ENCODE data around the gene PCGF3.
"Not testable (repeated sequence)": the region's sequence is repeated elsewhere in the genome, so short reads cannot be mapped to it uniquely, and the experiment has no call there.

PCGF3 gene

DNA sequence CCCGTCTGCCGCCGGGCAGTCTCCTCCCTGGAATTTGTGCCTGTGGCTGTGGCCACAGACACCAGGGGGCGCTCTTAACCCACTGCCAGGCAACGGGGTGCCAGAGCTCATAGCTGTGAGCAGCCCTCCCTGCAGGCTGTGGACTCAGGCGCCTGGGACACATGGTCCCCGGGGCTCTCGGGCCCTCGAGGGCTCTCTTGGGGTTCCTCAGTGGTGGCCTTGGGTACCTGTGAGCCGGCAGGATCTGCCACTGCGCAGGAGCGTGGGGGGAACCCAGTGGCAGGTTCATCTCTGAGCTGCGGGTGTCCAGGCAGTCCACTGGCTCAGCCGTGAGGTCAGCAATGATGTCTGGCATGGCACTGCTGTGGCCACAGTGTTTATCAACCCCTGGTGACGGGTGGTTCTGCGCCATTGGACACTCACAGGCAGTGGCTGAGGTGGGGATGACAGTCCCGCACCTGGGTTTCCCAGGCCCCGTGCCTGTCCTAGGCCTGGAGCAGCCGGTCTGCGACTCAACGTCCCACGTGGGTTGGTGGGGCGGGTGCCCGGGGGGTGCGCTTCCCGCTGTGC, 37.2 kb downstream of the PCGF3 start:
- peaks cover 0 to 7% of the 10 kb centered on the region in 2 donors for H3K4me1 ChIP-seq (ENCODE audit: control insufficient read depth in 2 of 2, insufficient read depth in 2 of 2, low read length in 2 of 2)
- H3K4me3 ChIP-seq (ENCODE audit: low read length in 2 of 2): no peak overlapping the region
- H3K27me3 ChIP-seq (ENCODE audit: control insufficient read depth in 2 of 2, insufficient read depth in 2 of 2, low read length in 2 of 2): no peaks in the 10 kb centered on the region
- H3K27ac ChIP-seq (ENCODE audit: low read depth in 2 of 2, low read length in 2 of 2): no peak overlapping the region
- H3K9ac ChIP-seq (ENCODE audit: low read depth in 1 of 2, low read length in 2 of 2): no peak overlapping the region
- peaks cover 11 to 13% of the 10 kb centered on the region in 2 donors for H3K36me3 ChIP-seq (ENCODE audit: control insufficient read depth in 2 of 2, insufficient read depth in 2 of 2, low read length in 2 of 2)
- H3K9me3 ChIP-seq (ENCODE audit: control insufficient read depth in 2 of 2, low read length in 2 of 2): no peaks in the 10 kb centered on the region

DNA sequence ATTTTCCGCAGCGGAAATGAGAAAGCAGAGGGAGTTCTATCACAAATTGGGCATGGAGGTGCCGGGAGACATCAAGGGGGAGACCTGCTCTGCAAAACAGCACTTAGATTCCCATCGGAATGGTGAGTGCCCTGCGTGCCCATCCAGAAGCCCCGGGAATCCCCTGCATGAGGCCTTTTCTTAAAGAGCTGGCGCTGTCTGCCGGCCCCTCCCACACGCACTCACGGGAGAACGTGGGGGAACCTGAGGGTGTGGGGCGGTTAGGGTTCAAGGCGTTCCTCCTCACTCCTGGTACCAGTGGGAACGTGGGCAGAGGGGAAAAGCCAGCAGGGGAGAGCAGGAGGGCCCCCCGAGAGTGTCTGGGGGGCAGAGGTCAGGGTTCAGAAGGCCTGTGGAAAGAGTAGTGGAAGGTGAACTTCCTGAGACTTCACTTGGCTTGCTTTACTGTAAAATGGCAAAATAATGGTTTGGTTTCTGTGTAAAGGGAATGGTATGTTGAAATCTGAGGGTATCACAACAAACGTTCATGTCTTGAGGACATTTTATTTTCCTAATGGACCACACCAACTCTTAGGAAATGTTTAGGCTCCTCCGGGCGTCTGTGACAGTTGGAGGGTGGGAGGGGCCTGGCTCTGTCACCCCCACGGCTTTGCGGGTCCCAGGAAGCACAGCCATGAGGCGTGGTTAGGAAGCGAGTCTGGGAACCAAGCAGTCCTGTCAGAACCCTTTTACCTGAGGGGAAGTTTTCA, 38.0 kb downstream of the PCGF3 start:
- H3K9me3 ChIP-seq (ENCODE audit: control insufficient read depth in 2 of 2, low read length in 2 of 2): no peaks in the 10 kb centered on the region
- H3K36me3 ChIP-seq (ENCODE audit: control insufficient read depth in 2 of 2, insufficient read depth in 2 of 2, low read length in 2 of 2): peaks cover 14% of the 10 kb centered on the region in 2 donors
- no peak overlapping the region for H3K27ac ChIP-seq (ENCODE audit: low read depth in 2 of 2, low read length in 2 of 2)
- H3K9ac ChIP-seq (ENCODE audit: low read depth in 1 of 2, low read length in 2 of 2): no peak overlapping the region
- no peaks in the 10 kb centered on the region for H3K27me3 ChIP-seq (ENCODE audit: control insufficient read depth in 2 of 2, insufficient read depth in 2 of 2, low read length in 2 of 2)
- H3K4me3 ChIP-seq (ENCODE audit: low read length in 2 of 2): no peak overlapping the region
- H3K4me1 ChIP-seq (ENCODE audit: control insufficient read depth in 2 of 2, insufficient read depth in 2 of 2, low read length in 2 of 2): peaks cover 0 to 7% of the 10 kb centered on the region in 2 donors

DNA sequence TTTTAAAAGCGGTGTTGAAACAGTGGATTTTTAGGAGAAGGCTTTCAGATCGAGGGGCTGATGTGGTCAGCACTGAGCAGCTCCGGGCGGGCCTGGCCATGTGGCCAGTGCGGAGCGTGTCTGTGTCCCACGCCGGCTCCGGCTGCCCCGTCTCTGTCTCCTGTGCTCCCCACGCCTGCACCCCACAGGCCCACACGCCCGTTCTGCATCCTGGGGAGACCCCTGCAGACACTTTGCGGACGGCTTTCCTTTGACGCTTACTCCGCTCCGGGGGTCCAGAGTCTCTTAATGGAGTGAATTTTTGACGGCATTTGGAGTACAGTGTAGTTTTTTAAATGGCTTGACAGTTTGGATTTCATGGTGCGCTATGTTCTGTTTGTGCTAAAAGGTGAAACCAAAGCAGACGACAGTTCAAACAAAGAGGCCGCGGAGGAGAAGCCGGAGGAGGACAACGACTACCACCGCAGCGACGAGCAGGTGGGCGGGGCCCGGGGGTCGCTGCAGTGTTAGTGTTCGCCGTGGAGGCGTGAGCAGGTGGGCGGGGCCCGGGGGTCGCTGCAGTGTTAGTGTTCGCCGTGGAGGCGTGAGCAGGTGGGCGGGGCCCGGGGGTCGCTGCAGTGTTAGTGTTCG, 38.7 kb downstream of the PCGF3 start:
- peaks cover 15% of the 10 kb centered on the region in 2 donors for H3K36me3 ChIP-seq (ENCODE audit: control insufficient read depth in 2 of 2, insufficient read depth in 2 of 2, low read length in 2 of 2)
- H3K9me3 ChIP-seq (ENCODE audit: control insufficient read depth in 2 of 2, low read length in 2 of 2): no peaks in the 10 kb centered on the region
- H3K27ac ChIP-seq (ENCODE audit: low read depth in 2 of 2, low read length in 2 of 2): no peak overlapping the region
- no peak overlapping the region for H3K9ac ChIP-seq (ENCODE audit: low read depth in 1 of 2, low read length in 2 of 2)
- H3K27me3 ChIP-seq (ENCODE audit: control insufficient read depth in 2 of 2, insufficient read depth in 2 of 2, low read length in 2 of 2): no peaks in the 10 kb centered on the region
- H3K4me3 ChIP-seq (ENCODE audit: low read length in 2 of 2): no peak overlapping the region
- H3K4me1 ChIP-seq (ENCODE audit: control insufficient read depth in 2 of 2, insufficient read depth in 2 of 2, low read length in 2 of 2): peaks cover 0 to under 1% of the 10 kb centered on the region in 2 donors

DNA sequence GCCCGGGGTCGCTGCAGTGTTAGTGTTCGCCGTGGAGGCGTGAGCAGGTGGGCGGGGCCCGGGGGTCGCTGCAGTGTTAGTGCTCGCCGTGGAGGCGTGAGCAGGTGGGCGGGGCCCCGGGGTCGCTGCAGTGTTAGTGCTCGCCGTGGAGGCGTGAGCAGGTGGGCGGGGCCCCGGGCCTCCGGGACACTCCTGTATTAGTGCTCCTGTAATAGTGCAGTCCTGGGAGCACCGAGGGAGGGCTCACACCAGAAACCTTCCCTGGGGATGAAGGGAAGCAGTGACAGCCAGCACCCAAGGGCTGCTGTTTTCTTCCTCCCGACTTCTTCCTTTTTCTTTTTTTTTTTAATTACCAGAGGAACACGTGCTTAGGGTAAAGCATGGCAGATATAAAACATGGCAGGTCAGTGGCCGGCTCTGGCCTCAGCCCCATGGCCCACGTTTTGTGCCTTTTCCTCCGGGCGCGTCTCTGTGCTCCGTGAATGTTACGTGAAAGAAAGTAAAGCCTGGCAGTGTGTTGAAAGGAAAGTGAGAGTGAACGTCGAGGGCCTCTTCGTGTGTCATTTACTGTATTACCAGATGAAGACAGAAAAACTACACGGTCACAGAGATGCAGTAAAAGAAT, 42.0 kb downstream of the PCGF3 start:
- no peaks in the 10 kb centered on the region for H3K27me3 ChIP-seq (ENCODE audit: control insufficient read depth in 2 of 2, insufficient read depth in 2 of 2, low read length in 2 of 2)
- H3K27ac ChIP-seq (ENCODE audit: low read depth in 2 of 2, low read length in 2 of 2): no peak overlapping the region
- H3K4me1 ChIP-seq (ENCODE audit: control insufficient read depth in 2 of 2, insufficient read depth in 2 of 2, low read length in 2 of 2): no peaks in the 10 kb centered on the region
- H3K9me3 ChIP-seq (ENCODE audit: control insufficient read depth in 2 of 2, low read length in 2 of 2): no peaks in the 10 kb centered on the region
- H3K9ac ChIP-seq (ENCODE audit: low read depth in 1 of 2, low read length in 2 of 2): no peak overlapping the region
- H3K36me3 ChIP-seq (ENCODE audit: control insufficient read depth in 2 of 2, insufficient read depth in 2 of 2, low read length in 2 of 2): peaks cover 15 to 23% of the 10 kb centered on the region in 2 donors
- H3K4me3 ChIP-seq (ENCODE audit: low read length in 2 of 2): no peak overlapping the region

DNA sequence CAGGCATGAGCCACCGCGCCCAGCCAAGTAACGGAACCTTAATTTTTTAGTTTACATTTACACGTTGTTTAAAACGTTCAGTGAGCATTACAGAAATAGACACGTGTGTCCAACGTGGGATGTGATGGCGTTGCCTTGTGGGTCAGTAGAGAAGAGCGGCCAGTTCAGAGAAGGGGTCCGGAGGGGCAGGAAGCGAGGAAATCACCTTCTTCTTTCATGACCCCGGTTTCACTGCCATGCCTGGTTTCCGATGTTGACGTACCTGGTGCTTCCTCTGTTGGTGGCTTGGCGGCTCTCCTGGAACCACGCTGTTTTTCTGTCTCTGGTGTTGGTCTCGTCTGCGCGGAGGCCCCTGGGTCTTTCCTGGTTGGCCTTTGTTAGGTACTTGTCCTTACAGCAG, 42.8 kb downstream of the PCGF3 start:
- no peaks in the 10 kb centered on the region for H3K27me3 ChIP-seq (ENCODE audit: control insufficient read depth in 2 of 2, insufficient read depth in 2 of 2, low read length in 2 of 2)
- no peak overlapping the region for H3K27ac ChIP-seq (ENCODE audit: low read depth in 2 of 2, low read length in 2 of 2)
- no peaks in the 10 kb centered on the region for H3K9me3 ChIP-seq (ENCODE audit: control insufficient read depth in 2 of 2, low read length in 2 of 2)
- H3K9ac ChIP-seq (ENCODE audit: low read depth in 1 of 2, low read length in 2 of 2): no peak overlapping the region
- H3K4me3 ChIP-seq (ENCODE audit: low read length in 2 of 2): no peak overlapping the region
- H3K4me1 ChIP-seq (ENCODE audit: control insufficient read depth in 2 of 2, insufficient read depth in 2 of 2, low read length in 2 of 2): no peaks in the 10 kb centered on the region
- peaks cover 15 to 26% of the 10 kb centered on the region in 2 donors for H3K36me3 ChIP-seq (ENCODE audit: control insufficient read depth in 2 of 2, insufficient read depth in 2 of 2, low read length in 2 of 2)

DNA sequence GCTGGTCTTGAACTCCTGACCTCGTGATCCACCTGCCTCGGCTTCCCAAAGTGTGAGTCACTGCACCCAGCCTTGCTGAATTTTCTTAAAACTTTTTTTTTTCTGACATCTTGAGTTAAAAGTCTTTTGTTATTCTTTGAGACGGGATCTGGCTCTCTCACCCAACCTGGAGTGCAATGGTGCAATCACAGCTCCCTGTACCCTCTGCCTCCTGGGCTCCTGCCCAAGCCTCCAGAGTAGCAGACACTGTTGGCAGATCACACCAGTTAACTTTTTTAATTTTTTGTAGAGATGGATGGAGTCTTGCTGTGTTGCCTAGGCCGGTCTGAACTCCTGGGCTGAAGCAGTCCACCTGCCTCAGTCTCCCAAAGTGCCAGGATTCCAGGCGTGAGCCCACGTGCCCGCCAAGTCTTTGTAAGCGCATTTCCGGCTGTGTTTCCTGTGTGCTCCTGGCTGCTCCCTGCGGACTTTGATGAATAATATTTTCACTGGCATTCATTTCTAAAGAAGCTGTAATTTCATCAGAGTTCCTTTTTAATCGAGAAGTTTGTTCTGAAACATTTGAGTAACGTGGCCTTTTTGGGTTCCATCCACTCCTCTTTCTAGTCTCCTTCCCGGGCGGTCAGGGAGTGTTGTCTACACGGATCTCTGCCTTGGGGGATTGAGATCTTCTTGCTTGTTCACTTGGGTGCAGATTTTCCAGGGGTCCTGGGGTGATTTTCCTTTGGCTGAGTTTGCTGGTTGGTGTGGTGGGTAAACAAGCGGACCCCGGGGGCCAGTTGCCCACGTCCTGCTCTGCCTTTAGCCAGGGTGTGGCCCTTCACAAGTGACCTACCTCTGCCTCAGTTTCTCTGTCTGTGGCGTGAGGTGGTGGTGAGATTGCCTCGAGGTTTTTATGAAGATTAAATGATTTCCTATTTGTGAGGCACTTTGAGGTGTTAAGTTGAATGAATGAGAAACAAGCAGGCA, 44.4 kb downstream of the PCGF3 start:
- Histone ChIP-seq H3K36me3 (ENCODE audit: control insufficient read depth in 2 of 2, insufficient read depth in 2 of 2, low read length in 2 of 2) (peaks cover 15 to 37% of the 10 kb centered on the region in 2 donors), H3K9me3 (ENCODE audit: control insufficient read depth in 2 of 2, low read length in 2 of 2) (no peaks in the 10 kb centered on the region), H3K27me3 (ENCODE audit: control insufficient read depth in 2 of 2, insufficient read depth in 2 of 2, low read length in 2 of 2) (no peaks in the 10 kb centered on the region), H3K9ac (ENCODE audit: low read depth in 1 of 2, low read length in 2 of 2) (no peak overlapping the region), H3K4me1 (ENCODE audit: control insufficient read depth in 2 of 2, insufficient read depth in 2 of 2, low read length in 2 of 2) (no peaks in the 10 kb centered on the region), H3K4me3 (ENCODE audit: low read length in 2 of 2) (no peak overlapping the region), H3K27ac (ENCODE audit: low read depth in 2 of 2, low read length in 2 of 2) (no peak overlapping the region)

DNA sequence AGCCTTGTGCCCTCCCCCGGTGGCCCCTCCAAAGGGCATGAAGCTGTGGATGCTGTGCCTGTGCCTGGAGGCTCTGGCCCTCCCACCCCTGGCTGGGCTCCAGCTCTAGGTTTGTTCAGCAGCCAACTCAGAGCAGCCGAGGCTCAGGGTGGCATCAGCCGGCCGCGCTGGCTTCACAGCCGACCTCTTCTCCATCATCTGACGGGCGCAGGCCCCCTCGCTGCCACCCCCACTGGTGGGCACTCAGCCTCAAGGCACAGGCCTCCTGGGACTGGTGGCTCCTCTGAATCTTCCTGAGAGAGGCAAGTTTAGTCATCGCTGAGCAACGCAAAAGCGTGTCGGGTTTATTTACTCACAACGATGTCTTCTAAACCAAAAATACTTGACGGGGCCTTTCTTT, 46.0 kb downstream of the PCGF3 start:
- Histone ChIP-seq H3K9me3 (ENCODE audit: control insufficient read depth in 2 of 2, low read length in 2 of 2) (no peaks in the 10 kb centered on the region), H3K4me1 (ENCODE audit: control insufficient read depth in 2 of 2, insufficient read depth in 2 of 2, low read length in 2 of 2) (no peaks in the 10 kb centered on the region), H3K4me3 (ENCODE audit: low read length in 2 of 2) (no peak overlapping the region), H3K9ac (ENCODE audit: low read depth in 1 of 2, low read length in 2 of 2) (no peak overlapping the region), H3K27ac (ENCODE audit: low read depth in 2 of 2, low read length in 2 of 2) (no peak overlapping the region), H3K36me3 (ENCODE audit: control insufficient read depth in 2 of 2, insufficient read depth in 2 of 2, low read length in 2 of 2) (peaks cover 15 to 41% of the 10 kb centered on the region in 2 donors), H3K27me3 (ENCODE audit: control insufficient read depth in 2 of 2, insufficient read depth in 2 of 2, low read length in 2 of 2) (no peaks in the 10 kb centered on the region)

DNA sequence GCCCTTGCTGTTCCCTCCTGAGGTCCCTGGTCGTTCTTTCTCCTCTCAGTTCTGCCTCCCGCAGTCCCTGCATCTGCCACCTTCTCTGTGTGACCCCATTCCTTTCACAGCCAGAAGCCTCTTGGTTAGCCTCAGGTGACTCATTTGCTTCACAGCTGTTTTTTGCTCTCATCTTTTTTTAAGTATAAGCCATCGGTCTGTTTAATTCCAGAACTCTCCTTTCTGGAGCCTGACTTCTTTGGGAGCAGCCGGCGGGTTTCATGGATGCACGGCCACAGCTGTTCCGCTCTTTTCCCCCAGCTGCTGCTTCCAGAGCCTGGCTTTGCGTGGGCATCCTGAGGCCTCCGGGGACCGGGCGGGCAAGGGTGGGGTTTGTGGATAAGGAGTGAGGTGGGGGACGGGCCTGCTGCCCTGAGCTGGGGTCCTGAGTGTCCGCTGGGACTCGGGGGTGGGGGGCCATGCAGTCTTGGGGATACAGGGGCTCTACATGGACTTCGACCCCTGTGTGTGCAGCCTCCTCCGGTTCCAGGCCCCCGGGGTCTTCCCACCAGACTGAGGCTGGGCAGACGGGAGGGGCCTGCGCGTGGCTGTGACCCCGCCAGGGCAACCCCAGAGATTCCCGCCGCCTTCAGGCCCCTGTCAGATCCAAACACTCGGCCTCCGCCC, 46.7 kb downstream of the PCGF3 start:
- no peak overlapping the region for H3K4me3 ChIP-seq (ENCODE audit: low read length in 2 of 2)
- no peak overlapping the region for H3K9ac ChIP-seq (ENCODE audit: low read depth in 1 of 2, low read length in 2 of 2)
- no peaks in the 10 kb centered on the region for H3K27me3 ChIP-seq (ENCODE audit: control insufficient read depth in 2 of 2, insufficient read depth in 2 of 2, low read length in 2 of 2)
- no peaks in the 10 kb centered on the region for H3K9me3 ChIP-seq (ENCODE audit: control insufficient read depth in 2 of 2, low read length in 2 of 2)
- H3K36me3 ChIP-seq (ENCODE audit: control insufficient read depth in 2 of 2, insufficient read depth in 2 of 2, low read length in 2 of 2): peaks cover 20 to 41% of the 10 kb centered on the region in 2 donors
- H3K4me1 ChIP-seq (ENCODE audit: control insufficient read depth in 2 of 2, insufficient read depth in 2 of 2, low read length in 2 of 2): no peaks in the 10 kb centered on the region
- H3K27ac ChIP-seq (ENCODE audit: low read depth in 2 of 2, low read length in 2 of 2): no peak overlapping the region

DNA sequence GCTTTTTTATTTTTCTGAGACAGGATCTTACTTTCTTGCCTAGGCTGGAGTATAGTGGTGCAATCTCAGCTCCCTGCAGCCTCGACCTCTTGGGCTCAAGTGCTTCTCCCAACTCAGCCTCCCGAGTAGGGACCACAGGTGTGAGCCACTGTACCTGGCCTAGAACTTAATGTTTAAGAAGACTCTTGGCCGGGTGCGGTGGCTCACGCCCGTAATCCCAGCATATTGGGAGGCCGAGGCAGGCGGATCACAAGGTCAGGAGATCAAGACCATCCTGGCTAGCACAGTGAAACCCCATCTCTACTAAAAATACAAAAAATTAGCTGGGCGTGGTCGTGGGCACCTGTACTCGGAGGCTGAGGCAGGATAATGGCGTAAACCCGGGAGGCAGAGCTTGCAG, 47.6 kb downstream of the PCGF3 start:
- H3K27ac ChIP-seq (ENCODE audit: low read depth in 2 of 2, low read length in 2 of 2); H3K9ac ChIP-seq (ENCODE audit: low read depth in 1 of 2, low read length in 2 of 2); H3K9me3 ChIP-seq (ENCODE audit: control insufficient read depth in 2 of 2, low read length in 2 of 2); H3K27me3 ChIP-seq (ENCODE audit: control insufficient read depth in 2 of 2, insufficient read depth in 2 of 2, low read length in 2 of 2); H3K4me3 ChIP-seq (ENCODE audit: low read length in 2 of 2); H3K4me1 ChIP-seq (ENCODE audit: control insufficient read depth in 2 of 2, insufficient read depth in 2 of 2, low read length in 2 of 2): not testable (repeated sequence)
- peaks cover 20 to 36% of the 10 kb centered on the region in 2 donors for H3K36me3 ChIP-seq (ENCODE audit: control insufficient read depth in 2 of 2, insufficient read depth in 2 of 2, low read length in 2 of 2)
